SK-N-SH treated with all-trans-retinoic acid at 6 μM for 48 hours (cell line): ENCODE results near the gene C4orf36.

Experiments
- ATAC-seq: fragments of 200-7000 bp; cut with Tn5 transposase; 3 replicates; pipeline ENCODE4 v1.9.1; 2020; ENCODE audit warnings: mild to moderate bottlenecking, moderate library complexity
- BACH2 ChIP-seq: fragments of 250-450 bp; sonication (Bioruptor Pico); IDR thresholded peaks from 2 replicates; pipeline ENCODE4 v1.9.0; 2021; ENCODE audit warnings: mild to moderate bottlenecking, borderline replicate concordance
- CSDC2 ChIP-seq: fragments of 250-450 bp; sonication (Bioruptor Pico); IDR thresholded peaks from 2 replicates; pipeline ENCODE4 v1.5.0; 2020; ENCODE audit warnings: mild to moderate bottlenecking, moderate library complexity
- ESRRG ChIP-seq: fragments of 250-450 bp; sonication (Bioruptor Pico); IDR thresholded peaks from 2 replicates; pipeline ENCODE4 v1.6.1; 2021; ENCODE audit warnings: mild to moderate bottlenecking
- GLIS3 ChIP-seq: fragments of 250-450 bp; sonication (Bioruptor Pico); IDR thresholded peaks from 2 replicates; pipeline ENCODE4 v1.5.0; 2020; ENCODE audit warnings: mild to moderate bottlenecking, moderate library complexity
- OSR1 ChIP-seq: fragments of 250-450 bp; sonication (Bioruptor Pico); IDR thresholded peaks from 2 replicates; pipeline ENCODE4 v1.8.0; 2022; ENCODE audit warnings: moderate library complexity, mild to moderate bottlenecking, inconsistent platforms
- PPARA ChIP-seq: fragments of 250-450 bp; sonication (Bioruptor Pico); IDR thresholded peaks from 2 replicates; pipeline ENCODE4 v1.5.0; 2020; ENCODE audit warnings: mild to moderate bottlenecking, borderline replicate concordance
- SNAI2 ChIP-seq: fragments of 250-450 bp; sonication (Bioruptor Pico); IDR thresholded peaks from 2 replicates; pipeline ENCODE4 v1.5.0; 2020; ENCODE audit warnings: mild to moderate bottlenecking, moderate library complexity
- TCF4 ChIP-seq: fragments of 250-450 bp; sonication (Bioruptor Pico); IDR thresholded peaks from 2 replicates; pipeline ENCODE4 v1.8.0; 2021; ENCODE audit warnings: mild to moderate bottlenecking, moderate library complexity, borderline replicate concordance
- TOX ChIP-seq: fragments of 250-450 bp; sonication (Bioruptor Pico); IDR thresholded peaks from 2 replicates; pipeline ENCODE4 v1.8.0; 2021; ENCODE audit warnings: mild to moderate bottlenecking, moderate library complexity, borderline replicate concordance
- ZC3H10 ChIP-seq: fragments of 250-450 bp; sonication (Bioruptor Pico); IDR thresholded peaks from 2 replicates; pipeline ENCODE4 v1.5.1; 2021; ENCODE audit warnings: mild to moderate bottlenecking, moderate library complexity
- ZFP3 ChIP-seq: fragments of 250-450 bp; sonication (Bioruptor Pico); IDR thresholded peaks from 2 replicates; pipeline ENCODE4 v1.5.0; 2020; ENCODE audit warnings: mild to moderate bottlenecking, moderate library complexity
- ZFP30 ChIP-seq: fragments of 450-650 bp; formaldehyde crosslinking; IDR thresholded peaks from 2 replicates; pipeline ENCODE4 v1.5.0; 2022; ENCODE audit warnings: mild to moderate bottlenecking, moderate library complexity
- ZNF565 ChIP-seq: fragments of 450-650 bp; formaldehyde crosslinking; conservative IDR thresholded peaks from 2 replicates; pipeline ENCODE4 v1.5.0; 2020; ENCODE audit warnings: low read depth, mild to moderate bottlenecking, moderate library complexity
- ZNF70 ChIP-seq: fragments of 450-650 bp; formaldehyde crosslinking; IDR thresholded peaks from 2 replicates; pipeline ENCODE4 v1.5.0; 2020; ENCODE audit warnings: mild to moderate bottlenecking, moderate library complexity
- ZNF8 ChIP-seq: fragments of 450-650 bp; formaldehyde crosslinking; IDR thresholded peaks from 2 replicates; pipeline ENCODE4 v1.5.0; 2020; ENCODE audit warnings: mild to moderate bottlenecking, moderate library complexity
- TF ChIP-seq, protein P1 (sequence below): fragments of 250-450 bp; sonication (Bioruptor Pico); IDR thresholded peaks from 2 replicates; pipeline ENCODE4 v1.5.1; 2020; ENCODE audit warnings: low read depth, mild to moderate bottlenecking, moderate library complexity
- TF ChIP-seq, protein P2 (sequence below): fragments of 250-450 bp; sonication (Bioruptor Pico); IDR thresholded peaks from 2 replicates; pipeline ENCODE4 v1.5.0; 2020; ENCODE audit warnings: mild to moderate bottlenecking, moderate library complexity
- TF ChIP-seq, protein P3 (sequence below): fragments of 250-450 bp; sonication (Bioruptor Pico); IDR thresholded peaks from 2 replicates; pipeline ENCODE4 v1.8.0; 2021; ENCODE audit warnings: low read depth, mild to moderate bottlenecking, moderate library complexity, borderline replicate concordance
- TF ChIP-seq, protein P4 (sequence below): fragments of 250-450 bp; sonication (Bioruptor Pico); IDR thresholded peaks from 2 replicates; pipeline ENCODE4 v1.5.1; 2021; ENCODE audit warnings: mild to moderate bottlenecking, moderate library complexity

C4orf36 gene

DNA sequence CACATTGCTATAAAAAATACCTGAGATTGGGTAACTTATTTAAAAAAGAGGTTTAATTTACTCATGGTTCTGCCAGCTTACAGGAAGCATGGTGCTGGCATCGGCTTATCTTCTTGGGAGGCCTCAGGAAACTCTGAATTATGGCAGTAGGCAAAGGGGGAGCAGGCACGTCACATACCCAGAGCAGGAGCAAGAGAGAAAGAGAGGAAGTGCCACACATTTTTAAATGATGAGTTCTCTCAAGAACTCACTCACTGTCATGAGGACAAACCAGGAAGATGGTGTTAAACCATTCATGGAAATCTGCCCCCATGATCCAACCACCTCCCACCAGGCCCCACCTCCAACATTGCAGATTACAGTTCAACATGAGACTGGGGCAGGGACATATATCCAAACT lies 32.6 kb upstream of the C4orf36 start (continued):
- TF ChIP-seq ZFP3 (CRISPR knock-in tag) = no peak
- TF ChIP-seq, protein P1, sequence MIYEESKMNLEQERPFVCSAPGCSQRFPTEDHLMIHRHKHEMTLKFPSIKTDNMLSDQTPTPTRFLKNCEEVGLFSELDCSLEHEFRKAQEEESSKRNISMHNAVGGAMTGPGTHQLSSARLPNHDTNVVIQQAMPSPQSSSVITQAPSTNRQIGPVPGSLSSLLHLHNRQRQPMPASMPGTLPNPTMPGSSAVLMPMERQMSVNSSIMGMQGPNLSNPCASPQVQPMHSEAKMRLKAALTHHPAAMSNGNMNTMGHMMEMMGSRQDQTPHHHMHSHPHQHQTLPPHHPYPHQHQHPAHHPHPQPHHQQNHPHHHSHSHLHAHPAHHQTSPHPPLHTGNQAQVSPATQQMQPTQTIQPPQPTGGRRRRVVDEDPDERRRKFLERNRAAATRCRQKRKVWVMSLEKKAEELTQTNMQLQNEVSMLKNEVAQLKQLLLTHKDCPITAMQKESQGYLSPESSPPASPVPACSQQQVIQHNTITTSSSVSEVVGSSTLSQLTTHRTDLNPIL (CRISPR knock-in tag) = no peak
- no peak for TF ChIP-seq SNAI2 (CRISPR knock-in tag)

DNA sequence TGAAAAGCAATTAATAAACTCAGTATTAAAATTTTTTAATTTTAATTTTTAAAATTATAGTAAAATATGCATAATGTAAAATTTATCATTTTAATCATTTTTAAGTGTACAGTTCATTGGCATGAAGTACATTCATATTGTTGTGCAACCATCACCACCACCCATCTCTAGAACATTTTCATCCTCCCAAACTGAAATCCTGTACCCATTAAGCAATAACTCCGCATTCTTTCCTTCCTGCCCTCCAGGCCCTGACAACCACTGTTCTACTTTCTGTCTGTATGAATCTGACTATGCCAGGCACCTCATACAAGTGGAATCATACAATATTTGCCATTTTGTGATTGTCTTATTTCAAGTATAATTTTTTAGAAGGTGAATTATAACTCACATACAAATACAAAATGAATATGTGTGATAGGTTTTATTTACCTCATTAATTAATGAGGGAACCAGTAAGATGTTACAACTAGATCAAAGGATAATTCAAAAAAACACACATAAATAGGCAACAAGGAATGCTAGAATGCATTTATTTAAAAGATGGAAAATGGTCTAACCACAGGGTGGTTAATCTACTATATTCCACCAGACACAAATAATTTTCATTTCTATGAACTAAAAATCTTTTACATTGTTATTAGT lies 29.5 kb upstream of the C4orf36 start:
- no peak for ATAC-seq
- TF ChIP-seq CSDC2 (CRISPR knock-in tag) (no peak), ESRRG (no peak), ZFP30 (CRISPR knock-in tag) (no peak), ZNF8 (CRISPR knock-in tag) (no peak), TOX (no peak), BACH2 (no peak), TCF4 (CRISPR knock-in tag) (no peak), ZNF70 (CRISPR knock-in tag) (no peak), ZC3H10 (CRISPR knock-in tag) (no peak), ZFP3 (CRISPR knock-in tag) (no peak), PPARA (no peak), SNAI2 (CRISPR knock-in tag) (no peak), OSR1 (CRISPR knock-in tag) (no peak), ZNF565 (CRISPR knock-in tag) (no peak)
- TF ChIP-seq, protein P1 (CRISPR knock-in tag) = no peak
- TF ChIP-seq, protein P2, sequence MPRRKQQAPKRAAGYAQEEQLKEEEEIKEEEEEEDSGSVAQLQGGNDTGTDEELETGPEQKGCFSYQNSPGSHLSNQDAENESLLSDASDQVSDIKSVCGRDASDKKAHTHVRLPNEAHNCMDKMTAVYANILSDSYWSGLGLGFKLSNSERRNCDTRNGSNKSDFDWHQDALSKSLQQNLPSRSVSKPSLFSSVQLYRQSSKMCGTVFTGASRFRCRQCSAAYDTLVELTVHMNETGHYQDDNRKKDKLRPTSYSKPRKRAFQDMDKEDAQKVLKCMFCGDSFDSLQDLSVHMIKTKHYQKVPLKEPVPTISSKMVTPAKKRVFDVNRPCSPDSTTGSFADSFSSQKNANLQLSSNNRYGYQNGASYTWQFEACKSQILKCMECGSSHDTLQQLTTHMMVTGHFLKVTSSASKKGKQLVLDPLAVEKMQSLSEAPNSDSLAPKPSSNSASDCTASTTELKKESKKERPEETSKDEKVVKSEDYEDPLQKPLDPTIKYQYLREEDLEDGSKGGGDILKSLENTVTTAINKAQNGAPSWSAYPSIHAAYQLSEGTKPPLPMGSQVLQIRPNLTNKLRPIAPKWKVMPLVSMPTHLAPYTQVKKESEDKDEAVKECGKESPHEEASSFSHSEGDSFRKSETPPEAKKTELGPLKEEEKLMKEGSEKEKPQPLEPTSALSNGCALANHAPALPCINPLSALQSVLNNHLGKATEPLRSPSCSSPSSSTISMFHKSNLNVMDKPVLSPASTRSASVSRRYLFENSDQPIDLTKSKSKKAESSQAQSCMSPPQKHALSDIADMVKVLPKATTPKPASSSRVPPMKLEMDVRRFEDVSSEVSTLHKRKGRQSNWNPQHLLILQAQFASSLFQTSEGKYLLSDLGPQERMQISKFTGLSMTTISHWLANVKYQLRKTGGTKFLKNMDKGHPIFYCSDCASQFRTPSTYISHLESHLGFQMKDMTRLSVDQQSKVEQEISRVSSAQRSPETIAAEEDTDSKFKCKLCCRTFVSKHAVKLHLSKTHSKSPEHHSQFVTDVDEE (CRISPR knock-in tag) = no peak
- TF ChIP-seq, protein P3, sequence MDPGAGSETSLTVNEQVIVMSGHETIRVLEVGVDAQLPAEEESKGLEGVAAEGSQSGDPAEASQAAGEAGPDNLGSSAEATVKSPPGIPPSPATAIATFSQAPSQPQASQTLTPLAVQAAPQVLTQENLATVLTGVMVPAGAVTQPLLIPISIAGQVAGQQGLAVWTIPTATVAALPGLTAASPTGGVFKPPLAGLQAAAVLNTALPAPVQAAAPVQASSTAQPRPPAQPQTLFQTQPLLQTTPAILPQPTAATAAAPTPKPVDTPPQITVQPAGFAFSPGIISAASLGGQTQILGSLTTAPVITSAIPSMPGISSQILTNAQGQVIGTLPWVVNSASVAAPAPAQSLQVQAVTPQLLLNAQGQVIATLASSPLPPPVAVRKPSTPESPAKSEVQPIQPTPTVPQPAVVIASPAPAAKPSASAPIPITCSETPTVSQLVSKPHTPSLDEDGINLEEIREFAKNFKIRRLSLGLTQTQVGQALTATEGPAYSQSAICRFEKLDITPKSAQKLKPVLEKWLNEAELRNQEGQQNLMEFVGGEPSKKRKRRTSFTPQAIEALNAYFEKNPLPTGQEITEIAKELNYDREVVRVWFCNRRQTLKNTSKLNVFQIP (CRISPR knock-in tag) = no peak
- TF ChIP-seq, protein P4, sequence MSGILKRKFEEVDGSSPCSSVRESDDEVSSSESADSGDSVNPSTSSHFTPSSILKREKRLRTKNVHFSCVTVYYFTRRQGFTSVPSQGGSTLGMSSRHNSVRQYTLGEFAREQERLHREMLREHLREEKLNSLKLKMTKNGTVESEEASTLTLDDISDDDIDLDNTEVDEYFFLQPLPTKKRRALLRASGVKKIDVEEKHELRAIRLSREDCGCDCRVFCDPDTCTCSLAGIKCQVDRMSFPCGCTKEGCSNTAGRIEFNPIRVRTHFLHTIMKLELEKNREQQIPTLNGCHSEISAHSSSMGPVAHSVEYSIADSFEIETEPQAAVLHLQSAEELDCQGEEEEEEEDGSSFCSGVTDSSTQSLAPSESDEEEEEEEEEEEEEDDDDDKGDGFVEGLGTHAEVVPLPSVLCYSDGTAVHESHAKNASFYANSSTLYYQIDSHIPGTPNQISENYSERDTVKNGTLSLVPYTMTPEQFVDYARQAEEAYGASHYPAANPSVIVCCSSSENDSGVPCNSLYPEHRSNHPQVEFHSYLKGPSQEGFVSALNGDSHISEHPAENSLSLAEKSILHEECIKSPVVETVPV (CRISPR knock-in tag) = no peak
- TF ChIP-seq, all 23 proteins: peak for 0

DNA sequence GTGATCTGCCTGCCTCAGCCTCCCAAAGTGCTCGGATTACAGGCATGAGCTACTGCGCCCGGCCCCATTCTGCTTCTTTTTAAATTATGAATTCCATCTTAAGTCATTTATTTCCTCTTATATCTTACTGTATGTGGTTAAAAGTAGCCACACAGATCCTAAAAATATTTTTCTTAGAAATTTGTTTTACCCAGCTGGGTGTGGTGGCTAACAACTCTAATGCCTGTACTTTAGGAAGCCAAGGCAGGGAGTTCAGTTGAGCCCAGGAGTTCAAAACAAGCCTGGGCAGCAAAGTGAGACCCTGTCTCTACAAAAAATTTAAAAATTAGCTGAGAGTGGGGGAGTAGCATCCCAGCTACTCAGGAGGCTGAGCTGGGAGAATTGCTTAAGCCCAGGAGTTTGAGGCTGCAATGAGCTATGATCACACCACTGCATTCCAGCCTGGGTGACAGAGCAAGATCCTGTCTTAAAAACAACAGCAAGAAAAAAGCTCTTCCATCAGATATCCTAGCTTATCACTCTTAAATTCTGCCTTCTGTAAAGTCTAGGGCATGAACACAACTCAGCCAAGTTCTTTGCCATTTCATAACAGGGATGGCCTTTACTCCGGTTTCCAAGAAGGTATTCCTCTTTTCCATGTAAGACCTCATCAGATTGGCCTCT lies 27.5 kb upstream of the C4orf36 start:
- ATAC-seq = no peak
- TF ChIP-seq, protein P4 (CRISPR knock-in tag) = no peak
- TF ChIP-seq, protein P3 (CRISPR knock-in tag) = no peak
- TF ChIP-seq GLIS3 = no peak
